NCI-H2107 (cell line): ENCODE measurements around the gene KDM2B.

Experiments used
- DNase-seq: peaks from one replicate; lab custom pipeline; 2025; lab: John Stamatoyannopoulos, UW

Gene KDM2B

GRCh38 chr12:121455766-121456420, 124.9 kb downstream of the KDM2B start:
- DNase-seq = no peak

GRCh38 chr12:121454921-121455320, 125.9 kb downstream of the KDM2B start:
- no peak for DNase-seq

GRCh38 chr12:121453629-121454028, 127.2 kb downstream of the KDM2B start:
- DNase-seq = no peak

- DNase-seq = no peak
Measured at GRCh38 chr12:121452985-121453360, 127.8 kb downstream of the KDM2B start.

GRCh38 chr12:121452340-121452984, 128.4 kb downstream of the KDM2B start:
- DNase-seq = no peak

GRCh38 chr12:121451961-121452339, 128.9 kb downstream of the KDM2B start:
- no peak for DNase-seq

GRCh38 chr12:121448771-121449315, 132.0 kb downstream of the KDM2B start:
- no peak for DNase-seq

- no peak for DNase-seq
Measured at GRCh38 chr12:121446750-121447149, 134.1 kb downstream of the KDM2B start.

- DNase-seq = no peak
Measured at GRCh38 chr12:121444842-121445202, 136.0 kb downstream of the KDM2B start.

- no peak for DNase-seq
Measured at GRCh38 chr12:121443911-121444841, 136.6 kb downstream of the KDM2B start.

- peak; percentile 75 for DNase-seq
Measured at GRCh38 chr12:121443193-121443870, 137.5 kb downstream of the KDM2B start.

- DNase-seq = no peak
Measured at GRCh38 chr12:121442028-121442948, 138.5 kb downstream of the KDM2B start.

- no peak for DNase-seq
Measured at GRCh38 chr12:121441555-121441954, 139.3 kb downstream of the KDM2B start.

- no peak for DNase-seq
Measured at GRCh38 chr12:121440768-121441167, 140.1 kb downstream of the KDM2B start.

GRCh38 chr12:121439715-121440114, 141.1 kb downstream of the KDM2B start:
- DNase-seq = no peak

- DNase-seq = no peak
Measured at GRCh38 chr12:121438905-121439304, 141.9 kb downstream of the KDM2B start.

- DNase-seq = no peak
Measured at GRCh38 chr12:121436706-121437105, 144.1 kb downstream of the KDM2B start.

- DNase-seq = no peak
Measured at GRCh38 chr12:121432740-121433480, 147.9 kb downstream of the KDM2B start.

- no peak for DNase-seq
Measured at GRCh38 chr12:121430833-121431415, 149.9 kb downstream of the KDM2B start.

GRCh38 chr12:121428883-121429282, 151.9 kb downstream of the KDM2B start:
- DNase-seq = no peak
